GM21526 (cell line): Measurements from ENCODE around the gene INMT.

Experiments
- ATAC-seq: cut with Tn5 transposase; IDR thresholded peaks from one replicate; pipeline ENCODE4 v1.9.1; 2021; ENCODE audit warnings: moderate library complexity; ENCODE audit not compliant: unreplicated experiment, low FRiP score

INMT gene

DNA sequence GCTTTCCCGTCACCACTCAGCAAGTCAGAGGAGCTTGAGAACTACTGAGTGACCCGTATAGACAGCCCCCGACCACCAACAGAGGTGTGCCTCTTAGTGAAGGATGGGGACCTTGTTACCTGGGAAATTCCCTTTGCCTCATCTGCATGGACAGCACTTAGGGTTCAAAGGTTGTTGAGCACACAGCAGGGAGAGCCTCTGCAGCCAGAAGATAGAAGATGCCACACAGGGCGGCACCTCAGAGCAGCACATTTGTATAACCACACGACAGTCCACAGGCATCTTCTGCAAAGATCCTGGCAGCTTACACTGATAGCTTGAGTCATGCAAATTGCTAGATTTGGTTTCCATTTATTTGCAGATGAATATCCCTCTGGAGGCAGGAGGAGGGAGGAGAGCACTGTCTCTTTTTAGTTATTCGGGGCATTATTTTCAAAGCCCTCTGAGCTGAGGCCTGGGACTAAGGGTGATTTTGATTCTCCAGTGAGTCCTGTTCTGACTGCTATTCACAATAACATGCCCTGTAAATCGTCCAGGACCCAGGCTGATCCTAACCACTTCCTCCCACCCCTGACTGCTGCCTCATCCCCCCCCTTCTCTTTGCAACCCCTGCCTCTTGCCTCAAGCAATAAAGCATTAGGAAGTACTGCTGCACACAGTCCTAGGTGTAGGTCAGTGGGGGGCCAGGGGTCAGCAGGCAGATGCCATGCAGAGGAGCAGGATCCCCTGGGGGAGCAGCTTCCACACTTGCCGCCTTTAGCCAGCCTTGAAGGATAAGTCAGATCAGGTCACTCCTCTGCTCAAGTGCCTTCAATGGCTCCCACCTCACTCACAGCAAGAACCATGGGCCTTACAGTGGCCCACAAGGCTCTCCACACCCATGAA is 24.6 kb upstream of the INMT start:
- no peak for ATAC-seq

DNA sequence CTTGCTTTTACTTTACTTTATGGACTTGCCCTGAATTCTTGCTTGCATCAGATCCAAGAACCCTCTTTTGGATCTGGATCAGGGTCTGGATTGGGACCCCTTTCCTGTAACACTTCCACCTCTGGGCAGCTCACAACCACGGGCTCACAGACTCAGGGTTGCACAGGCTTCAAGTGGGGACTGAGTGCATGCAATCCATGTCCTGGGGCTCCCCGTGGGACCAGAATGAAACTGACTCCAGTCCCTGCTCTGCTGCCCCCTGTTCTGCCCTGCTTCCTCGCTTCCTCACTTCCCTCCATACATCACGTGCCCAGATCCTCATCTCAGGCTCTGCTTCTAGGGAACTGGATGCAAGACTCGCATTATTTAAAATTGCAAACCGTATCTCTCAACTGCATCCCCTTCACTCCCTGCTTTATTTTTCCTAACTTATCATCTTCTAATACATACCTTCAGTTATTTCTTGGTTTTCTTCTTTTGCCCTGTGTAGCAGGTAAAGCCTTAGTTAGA is 23.3 kb upstream of the INMT start:
- no peak for ATAC-seq

DNA sequence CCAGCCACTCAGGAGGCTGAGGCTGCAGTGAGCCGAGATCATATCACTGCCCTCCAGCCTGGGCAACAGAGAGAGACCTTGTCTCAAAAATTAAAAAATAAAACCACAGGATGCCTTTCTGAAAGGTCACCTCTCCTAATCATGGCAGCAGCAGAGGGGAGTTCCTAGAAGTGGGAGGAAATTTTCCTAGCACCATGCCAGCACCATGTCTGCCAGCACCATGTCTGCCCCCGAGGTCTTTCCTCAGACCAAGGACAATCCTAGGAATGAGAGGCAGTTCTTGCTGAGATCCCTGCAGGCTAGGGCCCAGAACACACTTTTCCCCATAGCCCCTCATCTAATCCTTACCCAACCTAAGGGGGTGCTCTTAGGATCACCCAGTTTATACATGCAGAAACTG is 22.3 kb upstream of the INMT start:
- no peak for ATAC-seq

DNA sequence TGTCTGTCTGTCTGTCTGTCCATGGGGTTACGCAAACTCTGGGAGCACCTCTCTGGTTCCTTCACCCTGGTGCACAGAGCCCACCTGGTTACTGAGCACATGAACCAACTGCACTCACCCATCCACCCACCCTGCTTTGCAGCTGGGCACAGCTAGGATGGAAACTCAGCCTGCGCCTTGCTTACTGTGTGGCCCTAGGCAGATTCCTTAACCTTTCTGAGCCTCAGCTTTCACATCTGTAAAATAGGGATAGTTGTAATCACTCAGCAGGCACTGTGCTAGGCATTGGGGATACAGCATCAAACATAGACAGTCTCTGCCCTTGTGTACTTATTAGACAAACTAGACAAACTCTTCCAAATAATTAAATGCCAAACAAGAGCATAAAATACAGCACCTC is 21.8 kb upstream of the INMT start:
- ATAC-seq = no peak

DNA sequence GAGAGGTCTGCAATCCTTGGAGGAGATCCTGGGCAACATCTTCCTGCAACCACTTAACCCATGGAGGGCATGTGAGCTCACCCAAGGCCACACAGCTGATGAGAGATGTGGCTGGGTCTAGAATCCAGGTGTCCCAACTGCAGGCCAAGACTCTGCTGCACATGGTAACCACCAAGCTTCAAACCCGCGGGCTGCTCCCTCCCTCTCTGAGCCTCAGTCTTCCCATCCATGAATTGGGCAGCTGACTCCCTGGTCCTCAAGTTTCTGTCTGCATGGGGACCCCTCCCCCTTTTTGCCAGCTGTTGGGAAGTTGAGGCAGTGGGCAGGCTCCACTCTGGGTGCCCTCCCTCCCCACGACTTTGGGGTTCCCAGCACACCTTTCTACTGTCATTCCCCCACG is 20.9 kb upstream of the INMT start:
- ATAC-seq = no peak

DNA sequence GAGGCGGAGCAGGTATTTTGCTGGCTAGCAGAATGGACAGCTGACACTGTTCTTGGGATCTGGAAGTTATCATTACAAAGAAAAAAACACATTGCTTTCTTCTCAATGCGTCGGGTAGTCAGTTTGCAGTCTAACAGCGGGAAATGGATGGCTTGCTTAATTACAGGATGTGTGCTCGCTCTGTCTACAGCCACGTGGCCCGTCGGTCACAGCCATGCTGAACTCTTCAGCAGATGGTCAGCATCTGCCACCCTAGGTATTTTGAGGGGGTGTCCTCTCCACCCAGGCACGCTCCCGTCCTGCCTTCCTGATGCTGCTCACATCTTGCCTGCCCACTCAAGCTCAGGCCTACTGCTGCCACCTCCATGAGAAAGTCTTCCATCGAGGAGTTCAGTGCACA is 20.4 kb upstream of the INMT start:
- ATAC-seq = no peak

DNA sequence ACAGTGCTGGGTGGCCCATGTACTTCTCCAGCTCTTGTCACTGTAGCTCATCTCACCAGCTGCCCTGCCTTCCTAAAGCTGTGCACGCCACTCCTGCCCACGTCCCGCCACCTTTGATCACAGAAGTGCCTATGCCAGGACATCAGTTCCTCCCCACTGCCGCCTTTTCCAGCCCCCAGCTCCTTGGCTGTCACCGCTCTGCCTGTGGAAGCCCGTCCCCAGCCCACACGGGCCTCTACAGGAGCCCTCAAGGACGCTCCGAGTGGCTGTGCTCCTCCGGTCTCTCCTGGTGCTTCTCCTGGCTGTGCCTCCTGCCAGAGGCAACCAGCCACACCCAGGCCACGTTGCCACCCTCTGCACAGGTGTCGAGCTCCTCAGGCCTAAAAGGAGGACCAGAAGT is 19.3 kb upstream of the INMT start:
- ATAC-seq = no peak

DNA sequence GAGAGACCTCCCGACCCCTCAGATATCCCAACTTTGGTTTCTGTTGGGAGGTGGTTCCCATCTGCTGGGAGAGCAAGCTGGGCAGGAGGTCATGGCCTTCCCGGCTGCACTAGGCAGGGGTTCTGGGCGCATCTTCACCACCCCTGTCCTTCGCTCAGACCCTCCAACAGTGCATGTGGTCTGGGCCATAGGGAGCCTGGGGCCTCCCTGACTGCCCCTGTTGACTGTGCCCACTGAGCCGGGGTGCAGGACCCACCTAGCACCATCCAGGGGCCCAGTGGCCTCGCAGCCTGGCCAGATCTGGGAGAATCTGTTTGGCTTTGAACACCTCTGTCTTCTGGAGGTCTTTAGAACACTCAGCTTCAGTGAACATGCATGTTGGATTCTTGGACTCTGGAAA is 18.7 kb upstream of the INMT start:
- no peak for ATAC-seq

DNA sequence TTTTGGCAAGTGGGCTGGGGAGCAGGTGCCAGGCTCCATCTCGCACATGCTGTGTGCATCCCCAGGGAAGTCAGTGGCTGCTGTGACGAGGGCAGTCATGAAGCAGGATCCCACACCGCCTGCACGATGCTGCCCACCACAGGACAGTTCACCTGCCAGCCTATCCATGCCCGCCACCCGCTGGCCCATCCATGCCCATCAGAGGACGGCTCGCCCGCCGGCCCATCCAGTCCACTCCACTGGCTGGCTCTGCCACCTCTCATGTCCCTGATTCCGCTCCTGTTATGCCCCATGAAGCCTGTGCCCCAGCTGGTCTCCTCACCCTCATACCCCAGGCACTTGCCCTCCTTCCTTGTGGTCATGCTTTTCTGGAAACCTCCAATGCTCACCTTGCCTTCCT is 18.2 kb upstream of the INMT start:
- no peak for ATAC-seq

DNA sequence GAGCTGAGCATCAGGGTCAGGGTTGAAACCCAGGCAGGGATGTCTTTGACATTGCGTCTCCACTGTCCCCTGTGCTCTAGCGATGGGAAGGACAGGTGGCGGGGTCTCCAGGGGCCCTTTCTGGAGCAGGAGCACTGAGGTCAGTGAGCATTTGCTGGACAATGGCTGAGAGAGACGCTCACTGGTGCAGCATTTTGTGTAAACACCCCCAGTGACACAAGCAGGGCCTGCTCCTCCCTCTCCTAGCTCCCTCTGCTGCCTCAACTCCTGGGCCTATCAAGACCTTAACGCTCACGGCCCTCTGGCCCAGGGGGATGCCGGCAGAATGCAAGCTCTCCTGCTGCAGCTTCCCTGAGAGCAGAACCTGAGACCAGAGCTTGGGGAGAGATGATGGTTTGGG is 17.4 kb upstream of the INMT start:
- no peak for ATAC-seq

DNA sequence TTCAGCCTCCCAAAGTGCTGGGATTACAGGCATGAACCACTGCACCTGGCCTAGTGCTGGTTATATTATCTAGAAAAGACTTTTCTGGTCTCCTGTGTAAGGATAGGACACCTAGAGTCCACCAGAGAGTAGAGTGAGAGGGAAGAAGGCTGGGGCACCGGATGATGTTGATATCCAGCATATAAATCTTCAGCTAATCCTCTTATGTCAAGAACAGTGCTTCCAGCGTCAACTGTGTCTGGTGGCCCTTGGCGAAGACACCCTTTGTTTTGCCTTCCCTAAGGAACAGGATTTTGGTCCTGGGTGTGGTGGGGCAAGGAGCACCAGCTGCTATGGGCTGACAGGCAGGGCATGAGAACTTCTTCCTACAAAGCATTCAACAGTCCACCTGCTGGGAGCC is 16.3 kb upstream of the INMT start:
- no peak for ATAC-seq

DNA sequence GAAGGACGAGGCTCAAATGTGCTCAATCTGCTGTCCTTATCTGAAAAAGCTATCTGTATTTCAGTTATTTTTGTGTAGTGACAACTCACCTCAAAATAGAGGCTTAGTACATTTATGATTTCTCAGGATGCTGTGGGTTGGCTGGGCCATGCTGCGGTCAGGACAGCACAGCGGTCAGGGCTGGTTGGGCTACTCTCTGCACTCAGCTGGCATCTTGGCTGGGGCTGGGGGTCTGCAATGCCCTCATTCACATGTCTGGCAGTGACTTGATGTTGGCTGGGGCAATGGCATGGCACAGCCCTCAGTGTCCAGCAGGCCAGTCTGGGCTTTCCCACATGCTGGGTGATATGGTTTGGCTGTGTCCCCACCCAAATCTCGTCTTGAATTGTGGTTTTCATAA is 15.6 kb upstream of the INMT start:
- ATAC-seq = no peak

DNA sequence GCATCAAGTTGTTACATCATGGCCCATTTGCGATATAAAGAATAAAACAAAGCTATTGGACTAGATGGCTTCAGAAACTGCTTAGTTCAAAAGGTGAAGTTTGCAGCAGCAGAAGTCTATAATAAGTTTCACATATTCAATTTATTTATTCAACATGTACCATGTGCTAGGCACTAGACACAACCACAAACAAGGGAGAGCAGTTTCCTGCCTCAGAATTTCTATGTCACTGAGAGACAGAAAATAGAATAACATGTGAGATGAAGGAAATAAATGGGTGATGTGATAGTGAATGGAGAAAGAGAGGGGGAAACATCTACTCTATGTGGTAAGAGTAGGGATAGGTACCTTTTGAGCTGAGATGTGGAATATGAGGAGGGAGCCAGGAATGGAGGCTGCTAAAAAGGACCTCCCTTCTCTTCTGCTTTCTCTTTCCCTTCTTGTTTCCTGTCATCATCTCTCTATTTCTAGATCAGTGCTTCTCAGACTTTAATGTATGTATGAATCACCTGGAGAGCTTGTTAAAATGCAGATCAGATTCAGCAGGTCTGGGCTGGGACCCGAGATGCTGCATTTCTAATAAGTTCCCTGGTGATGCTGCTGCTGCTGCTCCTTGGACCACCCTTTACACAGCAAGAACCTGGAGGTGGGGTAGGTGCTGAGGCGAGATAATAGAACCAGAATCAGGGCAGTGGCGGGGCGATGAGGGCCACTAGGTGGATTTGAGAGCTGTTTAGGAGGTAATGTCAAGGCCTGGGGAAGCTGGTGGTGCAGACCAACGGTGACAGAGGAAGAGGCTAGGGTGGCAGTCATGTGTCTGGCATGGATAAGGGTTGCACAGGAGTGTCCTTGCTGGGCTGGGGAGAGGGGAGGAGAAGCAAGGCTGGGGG is 13.7 kb upstream of the INMT start:
- ATAC-seq = no peak

DNA sequence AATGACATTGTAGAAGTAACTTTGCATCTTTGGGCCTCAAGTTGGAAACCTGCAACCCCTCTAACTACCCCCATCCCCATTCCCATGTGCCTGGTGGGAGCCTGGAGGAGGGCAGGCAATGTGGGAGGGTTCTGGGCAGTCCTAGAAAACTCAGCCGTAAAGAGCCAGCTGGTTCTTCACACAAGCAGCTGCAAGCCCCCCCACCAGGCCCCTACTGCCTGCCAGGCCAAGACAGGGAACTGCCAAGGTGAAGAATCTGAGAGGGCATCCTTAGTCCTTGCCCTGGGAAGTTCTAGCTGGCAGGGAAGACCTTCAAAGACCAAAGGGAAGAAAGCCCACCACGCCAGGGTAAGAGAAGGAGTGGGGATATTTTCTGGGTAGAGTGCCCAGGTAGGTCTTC is 12.2 kb upstream of the INMT start:
- ATAC-seq = no peak

DNA sequence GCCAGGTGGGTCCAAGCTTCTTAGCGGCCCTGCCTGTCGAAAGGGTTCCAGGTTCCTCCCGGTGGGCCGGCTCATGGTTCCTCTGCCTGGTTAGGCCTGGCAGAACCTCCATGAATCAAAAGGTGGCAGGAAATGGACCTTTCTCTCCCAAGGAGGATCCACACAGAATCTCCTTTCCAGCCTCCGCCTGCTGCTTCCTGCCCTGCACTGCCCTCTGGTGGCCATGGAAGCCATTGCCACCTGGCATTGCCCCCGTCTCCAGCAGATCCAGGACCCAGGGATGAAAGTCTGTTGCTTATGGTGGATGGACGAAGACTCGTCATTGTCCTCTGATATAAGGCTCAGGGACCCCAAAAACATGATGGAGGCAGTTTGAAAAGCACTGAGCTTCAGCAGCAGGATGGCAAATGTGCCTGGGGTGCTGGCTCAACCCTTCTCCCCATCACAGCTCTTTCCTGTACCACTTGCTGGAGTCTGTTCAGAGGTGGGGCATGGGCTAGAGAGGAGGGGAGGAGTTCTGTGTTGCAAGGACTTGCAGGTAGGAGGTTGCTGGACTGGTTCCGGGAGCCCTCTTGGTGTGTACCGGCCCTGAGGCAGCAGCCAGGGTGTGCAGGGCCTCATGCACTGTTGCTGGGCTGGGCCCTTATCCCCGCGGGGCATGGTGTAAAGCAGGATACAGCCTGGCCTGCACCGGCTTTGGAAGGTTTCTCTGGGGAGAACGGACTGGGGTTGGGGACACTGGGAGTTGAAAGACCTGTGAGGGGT is 11.3 kb upstream of the INMT start:
- no peak for ATAC-seq

DNA sequence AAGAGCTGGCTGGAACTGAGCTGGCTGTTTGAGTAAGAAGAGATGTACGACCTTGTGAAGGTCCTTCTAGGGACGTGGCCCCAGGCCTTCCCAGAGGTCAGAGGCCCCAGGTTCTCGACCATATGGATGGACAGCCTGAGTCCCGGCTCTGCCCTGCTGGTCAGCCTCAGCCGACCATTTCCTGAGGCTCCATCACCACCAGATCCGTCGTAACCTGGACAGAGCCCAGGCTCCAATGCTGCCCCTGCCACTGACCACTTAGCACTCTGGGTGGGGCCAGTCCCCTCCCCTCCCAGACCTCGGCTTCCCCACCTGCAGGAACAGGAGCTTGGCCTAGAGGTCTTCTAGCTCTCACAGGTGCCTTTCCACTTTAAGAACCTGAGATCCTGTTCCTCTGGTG is 10.6 kb upstream of the INMT start:
- ATAC-seq = no peak

DNA sequence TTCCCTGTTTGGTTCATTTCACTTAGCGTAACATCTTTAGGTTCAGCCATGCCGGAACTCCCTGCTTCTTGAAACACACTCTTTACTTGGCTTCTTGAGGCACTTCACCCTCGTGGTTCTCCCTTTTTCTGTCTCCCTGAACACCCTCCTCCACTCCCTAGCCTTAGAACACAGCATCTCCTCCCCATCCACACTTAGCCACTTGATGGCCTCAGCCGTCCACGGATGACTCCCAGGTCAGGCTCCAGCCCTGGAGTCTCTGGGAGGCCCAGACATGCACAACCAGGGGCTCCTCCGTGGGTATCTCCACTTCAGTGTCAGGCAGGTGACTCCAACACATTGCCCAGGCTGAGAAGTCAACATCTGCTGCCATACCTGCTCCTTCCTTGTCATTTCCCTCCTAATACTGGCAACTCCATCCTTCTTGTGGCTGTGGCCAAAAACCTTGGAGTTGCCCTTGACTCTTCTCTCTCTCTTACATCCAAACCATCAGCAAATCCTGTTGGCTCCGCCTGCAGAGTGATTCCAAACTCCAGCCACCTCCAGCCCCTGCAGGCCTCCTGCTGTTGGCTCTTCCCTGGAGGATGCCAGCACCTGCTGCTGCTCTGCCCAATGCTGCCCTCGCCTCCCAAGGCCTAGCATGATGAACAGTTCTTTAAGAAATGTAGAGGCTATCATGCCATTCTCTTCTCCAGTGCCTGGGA is 8.4 kb upstream of the INMT start:
- ATAC-seq = no peak

DNA sequence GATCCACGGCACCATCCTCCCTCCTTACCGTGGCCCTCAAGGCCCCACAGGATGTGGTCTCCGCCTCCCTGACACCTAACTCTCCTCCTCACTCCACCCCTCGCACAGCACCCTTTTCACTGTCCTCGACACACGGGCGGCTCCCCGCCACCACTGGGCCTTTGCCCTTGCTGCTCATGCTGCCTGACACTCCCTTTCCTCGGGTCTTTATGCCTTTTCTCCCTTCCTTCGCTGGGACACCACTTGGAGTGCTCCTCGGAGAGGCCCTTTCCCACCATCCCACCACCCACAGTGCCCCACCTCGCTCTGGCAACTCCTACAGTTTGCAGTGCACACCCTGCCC is 7.9 kb upstream of the INMT start:
- ATAC-seq = no peak

DNA sequence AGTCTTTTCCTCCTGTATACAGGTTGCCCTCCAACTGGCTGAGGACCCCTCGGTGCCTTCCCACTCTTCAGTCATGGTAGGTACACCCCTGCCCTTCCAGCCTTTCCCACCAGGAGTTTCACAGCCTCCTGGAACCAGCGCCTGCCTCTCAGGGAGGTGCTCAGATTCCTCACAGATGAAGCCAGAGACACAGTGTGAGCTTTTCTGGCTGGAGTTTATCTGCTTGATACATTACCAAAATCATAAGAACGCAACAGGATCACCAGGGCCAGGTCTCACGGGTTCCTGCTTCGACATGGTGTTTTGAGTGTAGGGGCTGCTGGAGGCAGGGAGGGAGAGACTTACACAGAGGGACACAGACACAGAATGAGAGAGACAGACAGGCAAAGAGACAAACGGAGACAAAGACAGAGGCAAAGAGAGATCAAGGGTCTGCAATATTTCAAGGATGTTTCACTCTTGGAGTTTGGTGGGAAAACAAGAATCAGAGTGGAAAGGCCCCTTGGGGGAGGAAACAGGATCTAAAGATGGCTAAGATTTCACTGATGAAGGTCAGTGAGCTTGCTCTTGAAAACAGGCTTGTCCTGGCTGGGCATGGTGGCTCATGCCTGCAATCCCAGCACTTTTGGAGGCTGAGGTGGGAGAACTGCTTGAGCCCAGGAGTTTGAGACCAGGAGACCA is 6.5 kb upstream of the INMT start:
- ATAC-seq = no peak

DNA sequence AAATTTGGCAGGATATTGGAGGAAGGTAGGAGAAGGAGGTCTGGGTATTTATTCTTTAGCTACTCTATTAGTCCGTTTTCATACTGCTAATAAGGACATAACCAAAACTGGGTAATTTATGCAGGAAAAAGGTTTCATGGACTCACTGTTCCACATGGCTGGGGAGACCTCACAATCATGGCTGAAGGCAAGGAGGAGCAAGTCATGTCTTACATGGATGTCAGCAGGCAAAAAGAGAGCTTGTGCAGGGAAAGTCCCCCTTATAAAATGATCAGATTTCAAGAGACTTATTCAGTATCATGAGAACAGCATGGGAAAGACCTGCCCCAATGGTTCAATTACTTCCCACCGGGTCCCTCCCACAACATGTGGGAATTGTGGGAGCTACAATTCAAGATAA is 1.9 kb upstream of the INMT start:
- no peak for ATAC-seq
